IPS-15b (cell line): ENCODE data around the gene SUMO4.
"Not testable (repeated sequence)": the region's sequence is repeated elsewhere in the genome, so short reads cannot be mapped to it uniquely, and the experiment has no call there.

Experiments
- H3K27me3 ChIP-seq: one replicate; pipeline ENCODE4 v1.6.1; 2013; ENCODE audit warnings: low read length; ENCODE audit not compliant: control insufficient read depth, insufficient read depth
- H3K36me3 ChIP-seq: one replicate; pipeline ENCODE4 v1.6.1; 2013; ENCODE audit warnings: low read length; ENCODE audit not compliant: control insufficient read depth, insufficient read depth
- H3K4me1 ChIP-seq: one replicate; pipeline ENCODE4 v1.6.1; 2013; ENCODE audit warnings: mild to moderate bottlenecking, low read length; ENCODE audit not compliant: control insufficient read depth, insufficient read depth
- H3K4me3 ChIP-seq: one replicate; pipeline ENCODE4 v1.5.1; 2013; ENCODE audit warnings: low read depth, low read length
- H3K9ac ChIP-seq: one replicate; pipeline ENCODE4 v1.6.1; 2013; ENCODE audit warnings: low read depth, mild to moderate bottlenecking, low read length
- H3K9me3 ChIP-seq: one replicate; pipeline ENCODE4 v1.6.1; 2013; ENCODE audit warnings: mild to moderate bottlenecking, low read length; ENCODE audit not compliant: control insufficient read depth, insufficient read depth

The SUMO4 gene

DNA sequence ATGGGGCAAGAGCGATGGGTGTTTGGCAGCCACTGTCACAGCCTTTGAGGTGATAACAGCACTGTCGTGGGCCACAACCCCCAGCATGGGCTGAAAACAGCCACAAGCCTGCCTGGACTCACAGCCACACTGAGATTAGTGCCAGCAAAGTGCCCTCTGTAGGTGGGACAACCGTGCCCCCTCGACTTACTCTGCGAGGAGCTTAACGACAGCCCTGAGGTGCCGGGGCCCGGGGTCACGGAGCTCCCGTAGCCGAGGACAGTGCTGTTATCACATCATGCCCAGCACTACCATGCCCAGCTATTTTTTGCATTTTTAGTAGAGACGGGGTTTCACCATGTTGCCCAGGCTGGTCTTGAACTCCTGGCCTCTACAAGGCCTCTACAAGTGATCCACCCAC lies 36.6 kb downstream of the SUMO4 start:
- no peak overlapping the region for H3K4me3 ChIP-seq
- H3K9me3 ChIP-seq: no peaks in the 10 kb centered on the region
- no peaks in the 10 kb centered on the region for H3K36me3 ChIP-seq
- H3K27me3 ChIP-seq: no peaks in the 10 kb centered on the region
- H3K4me1 ChIP-seq: peaks cover 2% of the 10 kb centered on the region
- H3K9ac ChIP-seq: no peak overlapping the region

DNA sequence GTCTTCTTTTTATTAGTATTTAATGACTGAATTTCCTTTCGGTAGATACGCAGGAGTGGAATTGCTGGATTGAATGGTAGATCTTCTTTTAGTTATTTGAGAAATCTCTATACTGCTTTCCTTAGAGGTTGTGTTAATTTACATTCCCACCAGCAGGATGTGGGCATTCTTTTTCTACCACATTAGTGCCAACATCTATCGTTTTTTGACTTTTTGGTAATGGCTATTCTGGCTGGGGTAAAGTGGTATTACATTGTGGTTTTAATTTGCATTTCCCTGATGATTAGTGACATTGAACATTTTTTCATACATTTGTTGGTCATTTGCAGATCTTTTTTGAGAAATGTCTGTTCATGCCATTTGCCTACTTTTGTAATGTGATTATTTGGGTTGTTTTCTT lies 37.1 kb downstream of the SUMO4 start:
- Histone ChIP-seq H3K9me3 (no peaks in the 10 kb centered on the region), H3K4me1 (peaks cover 2% of the 10 kb centered on the region), H3K9ac (no peak overlapping the region), H3K27me3 (no peaks in the 10 kb centered on the region), H3K36me3 (no peaks in the 10 kb centered on the region), H3K4me3 (no peak overlapping the region)

DNA sequence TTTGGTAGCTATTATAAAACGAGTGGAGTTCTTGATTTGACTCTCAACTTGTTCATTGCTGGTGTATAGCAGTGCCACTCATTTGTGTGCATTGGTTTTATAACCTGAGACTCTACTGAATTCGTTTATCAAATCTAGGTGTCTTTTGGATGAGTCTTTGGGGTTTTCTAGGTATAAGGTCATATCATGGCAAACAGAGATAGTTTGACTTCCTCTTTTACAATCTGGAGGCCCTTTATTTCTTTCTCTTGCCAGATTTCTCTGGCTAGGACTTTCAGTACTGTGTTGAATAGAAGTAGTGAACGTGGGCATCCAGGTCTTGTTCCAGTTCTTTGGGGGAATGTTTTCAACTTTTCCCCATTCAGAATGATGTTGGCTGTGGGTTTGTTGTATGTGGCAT lies 38.8 kb downstream of the SUMO4 start:
- Histone ChIP-seq H3K9ac (no peak overlapping the region), H3K9me3 (no peaks in the 10 kb centered on the region), H3K27me3 (no peaks in the 10 kb centered on the region), H3K4me1 (peaks cover 2% of the 10 kb centered on the region), H3K36me3 (no peaks in the 10 kb centered on the region), H3K4me3 (no peak overlapping the region)

DNA sequence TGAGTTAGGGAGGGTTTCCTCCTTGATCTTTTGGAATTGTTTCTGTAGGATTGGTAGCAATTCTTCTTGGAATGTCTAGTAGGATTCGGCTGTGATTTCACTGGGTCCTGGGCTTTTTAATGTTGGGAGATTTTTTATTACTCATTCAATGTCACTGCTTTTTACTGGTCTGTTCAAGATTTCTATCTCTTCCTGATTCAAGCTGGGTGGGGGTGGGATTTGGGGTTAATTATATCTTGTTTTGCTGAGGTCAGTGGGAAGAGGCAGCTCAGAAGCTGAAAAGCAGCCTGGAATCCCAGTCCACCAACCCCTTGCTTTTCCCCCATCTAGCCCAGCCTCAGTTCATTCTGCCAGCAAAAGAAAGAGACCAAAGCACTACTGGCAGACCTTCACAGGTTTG lies 39.6 kb downstream of the SUMO4 start:
- H3K4me1 ChIP-seq: peaks cover 2% of the 10 kb centered on the region
- H3K9me3 ChIP-seq: no peaks in the 10 kb centered on the region
- H3K9ac ChIP-seq: no peak overlapping the region
- H3K27me3 ChIP-seq: no peaks in the 10 kb centered on the region
- H3K36me3 ChIP-seq: no peaks in the 10 kb centered on the region
- no peak overlapping the region for H3K4me3 ChIP-seq

DNA sequence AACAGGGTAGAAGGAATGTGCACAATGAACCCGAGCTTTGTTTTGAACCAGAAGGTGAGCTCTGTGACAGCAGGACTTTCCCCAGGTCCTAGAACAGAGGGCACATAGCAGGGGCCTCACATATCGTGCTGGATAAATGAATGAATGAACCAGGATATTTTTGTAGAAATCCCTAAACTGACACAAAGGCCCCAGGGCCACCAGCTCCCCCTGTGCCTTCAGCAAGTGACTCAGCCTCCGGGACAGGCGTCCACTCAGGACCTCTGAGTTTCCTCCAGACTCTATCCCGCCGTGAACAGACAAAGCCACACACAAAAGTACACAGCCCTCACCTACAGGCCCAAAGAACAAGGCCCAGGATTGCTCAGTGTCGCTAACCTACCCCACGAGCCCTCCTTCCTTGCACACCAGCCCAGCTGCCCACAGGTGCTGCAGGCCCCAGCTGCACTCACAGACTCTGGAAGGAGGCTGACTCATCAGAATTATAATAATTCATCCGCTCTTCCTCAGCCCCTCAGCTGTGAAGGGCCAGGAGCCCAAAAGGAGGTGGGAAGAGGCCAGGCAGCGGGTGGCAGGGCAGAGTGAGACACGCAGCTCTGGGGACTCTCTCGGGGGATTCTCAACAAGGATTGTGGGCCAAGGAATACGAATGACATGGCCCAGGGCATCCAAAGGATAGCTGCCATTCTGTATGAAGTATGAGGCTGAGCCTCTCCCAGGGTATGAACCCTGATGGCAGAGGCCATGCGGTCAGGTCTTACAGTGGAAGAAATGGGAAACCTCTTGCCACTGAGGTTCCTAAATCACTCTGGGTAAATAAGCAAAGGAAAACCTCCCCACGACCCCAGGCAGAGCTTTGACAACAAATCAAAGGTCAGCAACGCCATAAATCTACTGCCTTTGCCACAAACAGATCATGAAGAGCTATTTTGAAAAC lies 40.9 kb downstream of the SUMO4 start:
- no peaks in the 10 kb centered on the region for H3K36me3 ChIP-seq

DNA sequence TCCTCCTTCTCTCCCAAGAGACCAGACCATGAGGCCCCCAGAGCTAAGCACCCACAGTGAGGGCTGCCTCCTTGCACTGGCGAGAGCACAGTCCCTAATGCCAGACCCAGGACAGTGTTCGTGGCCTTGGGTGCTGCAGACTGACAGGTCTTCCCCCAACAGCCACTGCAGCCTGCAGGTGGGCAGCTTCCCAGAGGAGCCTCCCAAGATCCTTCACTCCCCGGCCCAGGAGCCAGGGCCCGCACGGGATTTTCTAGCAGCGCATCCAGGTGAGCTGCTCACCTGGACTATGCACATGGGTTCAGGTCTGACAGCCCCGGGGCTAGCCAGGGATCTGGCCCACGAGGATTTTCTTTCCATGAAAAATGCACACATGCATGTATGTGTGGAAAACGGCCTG lies 41.7 kb downstream of the SUMO4 start:
- no peak overlapping the region for H3K9ac ChIP-seq

More for the DNA sequence above, 40.9 kb downstream of the SUMO4 start:
- Histone ChIP-seq H3K9me3 (no peaks in the 10 kb centered on the region), H3K4me1 (peaks cover 2% of the 10 kb centered on the region), H3K9ac (no peak overlapping the region), H3K4me3 (no peak overlapping the region), H3K27me3 (no peaks in the 10 kb centered on the region)

DNA sequence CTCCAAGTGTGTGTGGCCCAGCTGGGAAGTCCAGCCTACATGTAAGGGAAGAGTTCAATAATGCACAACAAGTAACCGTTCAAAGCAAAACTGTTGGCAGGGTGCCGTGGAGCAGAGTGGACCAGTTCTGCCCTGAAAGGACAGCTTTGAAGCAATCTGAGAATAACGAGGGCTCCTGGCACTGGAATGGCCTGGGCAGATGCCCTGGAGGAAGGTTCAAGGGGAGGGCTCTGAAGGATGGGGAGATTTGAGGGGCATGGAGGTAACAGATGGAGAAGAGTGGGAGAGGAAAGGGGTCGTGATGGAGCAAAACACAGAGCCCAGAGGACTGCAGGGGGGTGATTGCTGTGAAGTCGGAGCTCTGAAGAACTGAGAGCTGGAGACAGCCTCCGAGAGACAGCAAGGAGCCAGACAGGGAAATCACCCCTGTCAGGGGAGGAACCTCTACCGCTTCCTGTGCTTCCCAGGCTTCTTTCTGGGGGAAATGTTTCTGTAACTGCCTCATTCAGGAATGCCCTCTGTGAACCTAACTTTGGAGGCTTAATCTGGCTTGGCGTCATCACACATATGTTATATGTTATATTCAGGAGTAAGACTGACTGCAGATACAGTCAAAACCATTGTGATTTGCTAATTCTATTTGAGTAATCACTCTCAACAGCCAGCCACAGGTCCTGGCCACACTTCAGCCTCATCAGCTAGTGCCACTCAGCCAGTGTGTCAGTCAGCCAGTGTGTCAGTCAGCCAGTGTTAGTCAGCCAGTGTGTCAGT lies 43.5 kb downstream of the SUMO4 start:
- Histone ChIP-seq H3K4me3 (no peak overlapping the region), H3K4me1 (peaks cover 2% of the 10 kb centered on the region), H3K36me3 (no peaks in the 10 kb centered on the region), H3K27me3 (no peaks in the 10 kb centered on the region), H3K9me3 (no peaks in the 10 kb centered on the region), H3K9ac (no peak overlapping the region)

More for the DNA sequence above, 41.7 kb downstream of the SUMO4 start:
- H3K36me3 ChIP-seq: no peaks in the 10 kb centered on the region
- no peak overlapping the region for H3K4me3 ChIP-seq
- no peaks in the 10 kb centered on the region for H3K9me3 ChIP-seq
- H3K27me3 ChIP-seq: no peaks in the 10 kb centered on the region
- peaks cover 2% of the 10 kb centered on the region for H3K4me1 ChIP-seq

DNA sequence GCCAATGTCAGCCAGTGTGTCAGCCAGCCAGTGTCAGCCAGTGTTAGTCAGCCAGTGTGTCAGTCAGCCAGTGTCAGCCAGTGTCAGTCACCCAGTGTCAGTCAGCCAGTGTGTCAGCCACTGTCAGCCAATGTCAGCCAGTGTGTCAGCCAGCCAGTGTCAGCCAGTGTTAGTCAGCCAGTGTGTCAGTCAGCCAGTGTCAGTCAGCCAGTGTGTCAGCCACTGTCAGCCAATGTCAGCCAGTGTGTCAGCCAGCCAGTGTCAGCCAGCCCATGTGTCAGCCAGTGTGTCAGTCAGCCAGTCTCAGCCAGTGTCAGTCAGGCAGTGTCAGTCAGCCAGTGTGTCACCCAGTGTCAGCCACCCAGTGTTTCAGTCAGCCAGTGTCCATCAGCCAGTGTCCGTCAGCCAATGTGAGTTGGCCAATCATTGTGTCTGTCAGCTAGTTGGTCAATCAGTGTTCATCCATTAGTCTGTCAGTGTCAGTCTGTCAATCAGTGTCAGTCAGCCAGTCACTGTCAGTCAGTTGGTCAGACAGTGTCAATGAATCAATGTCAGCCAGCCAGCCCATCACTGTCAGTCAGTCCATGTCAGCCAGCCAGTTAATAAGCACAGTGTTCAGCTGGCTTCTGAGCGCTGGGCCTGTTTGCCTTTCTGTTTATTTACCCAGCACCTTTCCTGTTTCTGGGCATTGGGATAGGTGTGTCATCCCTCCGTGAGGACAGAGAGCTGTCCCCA lies 44.5 kb downstream of the SUMO4 start:
- H3K27me3 ChIP-seq, H3K36me3 ChIP-seq, H3K9ac ChIP-seq, H3K4me3 ChIP-seq, H3K9me3 ChIP-seq, H3K4me1 ChIP-seq: not testable (repeated sequence)

DNA sequence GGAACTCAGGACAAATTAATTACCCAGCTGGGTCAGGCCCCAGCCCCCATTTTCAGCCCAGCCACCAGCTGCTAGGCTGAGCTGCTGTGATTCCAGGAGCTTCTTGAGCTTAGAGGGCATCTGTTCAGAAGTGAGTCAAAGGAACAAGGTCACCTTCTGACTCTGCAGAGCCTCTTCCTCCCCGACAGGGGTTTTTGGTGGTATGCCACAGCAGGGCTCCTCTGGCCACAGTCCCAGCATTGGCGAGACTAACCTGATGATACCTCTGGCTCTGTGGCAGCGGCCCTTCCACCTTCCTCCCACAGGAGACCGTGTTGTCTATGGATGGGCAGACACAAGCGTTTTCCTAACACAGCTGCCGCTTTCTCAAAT lies 45.0 kb downstream of the SUMO4 start:
- H3K9ac ChIP-seq: no peak overlapping the region
- peaks cover 5% of the 10 kb centered on the region for H3K27me3 ChIP-seq
- no peaks in the 10 kb centered on the region for H3K4me1 ChIP-seq
- no peaks in the 10 kb centered on the region for H3K9me3 ChIP-seq
- no peaks in the 10 kb centered on the region for H3K36me3 ChIP-seq
- H3K4me3 ChIP-seq: no peak overlapping the region

DNA sequence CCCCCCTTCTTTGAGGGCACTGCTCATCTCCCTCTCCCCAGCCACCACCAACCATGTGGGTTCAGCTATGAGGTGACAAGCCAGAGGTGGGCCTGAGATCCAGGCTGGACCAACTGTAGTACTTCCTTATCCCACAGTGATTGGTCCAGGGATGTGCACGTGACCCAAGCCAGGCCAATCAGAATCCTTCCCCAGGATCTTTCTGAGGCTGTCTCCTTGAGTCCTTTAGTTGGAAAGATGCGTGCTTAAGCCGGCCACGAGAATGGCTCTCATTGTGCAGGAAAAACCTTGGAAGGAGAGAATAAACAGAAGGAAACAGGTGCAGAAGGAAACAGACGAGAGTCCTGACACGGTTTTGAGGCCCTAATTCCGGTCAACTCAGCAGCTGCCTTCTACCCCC lies 45.5 kb downstream of the SUMO4 start:
- no peaks in the 10 kb centered on the region for H3K4me1 ChIP-seq
- no peak overlapping the region for H3K4me3 ChIP-seq
- H3K9me3 ChIP-seq: no peaks in the 10 kb centered on the region
- H3K27me3 ChIP-seq: peaks cover 10% of the 10 kb centered on the region
- no peaks in the 10 kb centered on the region for H3K36me3 ChIP-seq
- no peak overlapping the region for H3K9ac ChIP-seq

DNA sequence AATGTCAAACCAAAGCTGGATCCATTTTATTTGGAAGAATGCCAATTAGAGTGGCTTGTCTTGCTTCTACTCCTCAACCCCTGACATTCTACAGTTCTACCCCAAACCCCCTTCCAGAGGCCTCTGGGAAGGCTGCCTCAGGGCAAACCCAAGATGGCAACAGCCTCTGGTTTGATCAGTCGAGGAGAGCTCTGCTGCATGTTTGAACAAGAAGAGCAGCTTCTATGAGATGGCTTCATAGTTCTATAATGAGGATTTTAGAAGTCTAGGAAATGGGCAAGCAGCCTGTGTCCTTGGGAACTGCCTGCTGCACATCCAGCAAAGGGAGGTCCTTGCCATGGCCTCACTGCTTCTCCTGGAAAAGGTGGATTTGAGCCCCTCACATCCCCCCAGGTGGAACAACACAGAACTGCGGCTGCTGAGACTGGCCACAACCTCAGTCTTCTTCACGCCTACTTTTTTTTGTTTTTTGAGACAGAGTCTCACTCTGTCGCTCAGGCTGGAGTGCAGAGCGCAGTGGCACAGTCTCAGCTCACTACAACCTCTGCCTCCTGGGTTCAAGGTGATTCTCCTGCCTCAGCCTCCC lies 46.8 kb downstream of the SUMO4 start:
- H3K27me3 ChIP-seq: peaks cover 16% of the 10 kb centered on the region
- H3K4me3 ChIP-seq: no peak overlapping the region
- no peak overlapping the region for H3K9ac ChIP-seq
- no peaks in the 10 kb centered on the region for H3K4me1 ChIP-seq
- H3K36me3 ChIP-seq: no peaks in the 10 kb centered on the region
- H3K9me3 ChIP-seq: no peaks in the 10 kb centered on the region
